GM12878 (cell line): ENCODE measurements around the gene SOSTDC1. TPM values are rescaled to one million over a fixed set of nuclear protein-coding genes. Genes with fewer than 3 reads are reported as not detected.

Experiments
- ATAC-seq: fragments of 200-7000 bp; cut with Tn5 transposase; 3 replicates; pipeline ENCODE4 v1.9.1; 2020; ENCODE audit warnings: mild to moderate bottlenecking, moderate library complexity
- BruUV-seq: library from RNA; stranded (reverse); fragments of 400-500 nt; replicated peaks from 2 replicates; lab custom pipeline; 2021; lab: Mats Ljungman, UMichigan
- CTCF ChIA-PET: fragments of 300-600 bp; sonication (Branson Sonifier 250); formaldehyde crosslinking; extraction: SDS; loops from one replicate; lab custom pipeline; 2021; ENCODE audit warnings: inconsistent platforms; lab: Yijun Ruan, JAX
- POLR2A ChIA-PET: fragments of 350-600 bp; formaldehyde crosslinking; extraction: SDS; loops from one replicate; lab custom pipeline; 2021; ENCODE audit warnings: inconsistent platforms; lab: Charles Lee
- RAD21 ChIA-PET: fragments of 300-600 bp; sonication (Branson Sonifier 250); formaldehyde crosslinking; loops from one replicate; lab custom pipeline; 2023; ENCODE audit warnings: antibody characterized with exemption; ENCODE audit not compliant: unreplicated experiment; lab: Charles Lee
- SMC1A ChIA-PET: fragments of 300-600 bp; sonication (Branson Sonifier 250); formaldehyde crosslinking; loops from one replicate; lab custom pipeline; 2023; ENCODE audit not compliant: unreplicated experiment, uncharacterized antibody; lab: Charles Lee
- DNase-seq: peaks from one replicate; pipeline ENCODE4 v3.0.0-alpha.2; 2011; ENCODE audit warnings: low read depth, low spot score
- FAIRE-seq: peaks from 3 replicates; lab custom pipeline; 2011; peaks lifted over from hg19 to GRCh38; lab: Jason Lieb, UNC
- H2AFZ ChIP-seq: 2 replicates; pipeline ENCODE4 v1.6.0; 2011; ENCODE audit warnings: low read depth, low read length, control low read depth; ENCODE audit not compliant: control insufficient read depth
- H3K27ac ChIP-seq: 2 replicates; pipeline ENCODE4 v1.5.1; 2011; ENCODE audit warnings: control low read depth; ENCODE audit not compliant: control insufficient read depth, insufficient read depth
- H3K27me3 ChIP-seq, 2 experiments: replicated peaks in 1 of 2; 2 replicates each; pipeline versions ENCODE4 v1.6.0 to v1.6.1; 2011; ENCODE audit warnings: low read length in 1 of 2; ENCODE audit not compliant: control insufficient read depth in 2 of 2, insufficient read depth in 2 of 2
- H3K36me3 ChIP-seq, 2 experiments: 2 replicates each; pipeline ENCODE4 v1.5.1; 2011; ENCODE audit warnings: low read length in 1 of 2; ENCODE audit not compliant: control insufficient read depth in 2 of 2, insufficient read depth in 2 of 2
- H3K4me1 ChIP-seq: 2 replicates; pipeline ENCODE4 v1.6.1; 2011; ENCODE audit warnings: mild to moderate bottlenecking, low read length, moderate library complexity, mixed read lengths; ENCODE audit not compliant: control insufficient read depth, insufficient read depth
- H3K4me2 ChIP-seq: 2 replicates; pipeline ENCODE4 v1.6.0; 2011; ENCODE audit warnings: control low read depth; ENCODE audit not compliant: control insufficient read depth, insufficient read depth
- H3K4me3 ChIP-seq: fragments of 200-600 bp; sonication (generic); 2 replicates; pipeline ENCODE4 v1.5.1; 2016
- H3K79me2 ChIP-seq: 2 replicates; pipeline ENCODE4 v1.6.0; 2011; ENCODE audit warnings: low read length; ENCODE audit not compliant: control insufficient read depth, insufficient read depth
- H3K9ac ChIP-seq: 2 replicates; pipeline ENCODE4 v1.8.0; 2011; ENCODE audit warnings: low read length, control low read depth, mixed read lengths; ENCODE audit not compliant: control insufficient read depth, insufficient read depth
- H3K9me3 ChIP-seq: replicated peaks from 3 replicates; pipeline ENCODE4 v1.5.1; 2011; ENCODE audit warnings: mild to moderate bottlenecking, low read length; ENCODE audit not compliant: control insufficient read depth, insufficient read depth
- H4K20me1 ChIP-seq: 2 replicates; pipeline ENCODE4 v1.6.0; 2011; ENCODE audit not compliant: control insufficient read depth, insufficient read depth
- BCLAF1 ChIP-seq: fragments of 450-650 bp; IDR thresholded peaks from 2 replicates; pipeline ENCODE4 v1.6.1; 2017; ENCODE audit warnings: antibody characterized with exemption, mild to moderate bottlenecking, moderate library complexity
- CEBPZ ChIP-seq: fragments of 150-350 bp; IDR thresholded peaks from 2 replicates; pipeline ENCODE4 v1.6.1; 2016; ENCODE audit warnings: low read depth, low read length
- CHD4 ChIP-seq: fragments of 200-600 bp; sonication (generic); IDR thresholded peaks from 2 replicates; pipeline ENCODE4 v1.6.1; 2016; ENCODE audit warnings: mild to moderate bottlenecking
- ETV6 ChIP-seq, 2 experiments: fragments of 450-650 bp in 1 of 2; IDR thresholded peaks in 1 of 2; conservative IDR thresholded peaks in 1 of 2; 2 replicates each; pipeline ENCODE4 v1.6.1; 2014; ENCODE audit warnings: antibody characterized with exemption in 1 of 2, borderline replicate concordance in 1 of 2, low read depth in 1 of 2, mild to moderate bottlenecking in 1 of 2, moderate library complexity in 1 of 2
- KLF5 ChIP-seq: fragments of 450-650 bp; IDR thresholded peaks from 2 replicates; pipeline ENCODE4 v1.6.1; 2014; ENCODE audit warnings: mild to moderate bottlenecking; ENCODE audit not compliant: partially characterized antibody
- MTA2 ChIP-seq: fragments of 450-650 bp; IDR thresholded peaks from 2 replicates; pipeline ENCODE4 v1.6.1; 2016; ENCODE audit warnings: low read depth, mild to moderate bottlenecking, moderate library complexity
- MTA3 ChIP-seq: IDR thresholded peaks from 2 replicates; pipeline ENCODE4 v1.6.1; 2012; ENCODE audit warnings: low read length, inconsistent platforms, borderline replicate concordance
- NFXL1 ChIP-seq: fragments of 450-650 bp; IDR thresholded peaks from 2 replicates; pipeline ENCODE4 v1.6.1; 2017; ENCODE audit warnings: antibody characterized with exemption, mild to moderate bottlenecking, borderline replicate concordance
- NRF1 ChIP-seq: conservative IDR thresholded peaks from 2 replicates; pipeline ENCODE4 v1.6.1; 2011; ENCODE audit warnings: mild to moderate bottlenecking, low read depth, low read length, improper control_type of control experiment
- RB1 ChIP-seq: fragments of 450-650 bp; formaldehyde crosslinking; IDR thresholded peaks from 2 replicates; pipeline ENCODE4 v1.6.1; 2017; ENCODE audit warnings: mild to moderate bottlenecking, borderline replicate concordance
- STAT3 ChIP-seq: IDR thresholded peaks from 2 replicates; pipeline ENCODE4 v1.6.1; 2011; ENCODE audit warnings: low read depth, low read length, improper control_type of control experiment
- ZBTB11 ChIP-seq: fragments of 450-650 bp; formaldehyde crosslinking; IDR thresholded peaks from 2 replicates; pipeline ENCODE4 v1.5.0; 2022; ENCODE audit warnings: mild to moderate bottlenecking, missing genetic modification characterization
- WGBS: methylation state at CpG from one replicate; pipeline ENCODE4 v1.1.6; 2016; ENCODE audit warnings: low lambda C conversion rate; ENCODE audit not compliant: insufficient replicate concordance, insufficient coverage; ENCODE audit errors: missing lambda C conversion rate; 5-methylcytosine and 5-hydroxymethylcytosine counted together
- in situ Hi-C: fragments of 300-500 bp; cut with MboI; formaldehyde crosslinking; loops from 9 replicates; pipeline ENCODE4 v1.14.3; 2018; ENCODE audit warnings: mixed read lengths
- intact Hi-C: fragments of 100-400 bp; cut with micrococcal nuclease; formaldehyde crosslinking; loops from one replicate; pipeline ENCODE4 v1.14.2; 2022; ENCODE audit not compliant: unreplicated experiment
- polyA plus RNA-seq, 11 experiments: library from polyadenylated mRNA; depleted of rRNA in 4 of 11; unstranded in 6 of 11; stranded (reverse) in 5 of 11; fragments of >200 nt; fragmentation: Nextera tagmentation in 4 of 11; fragmentation: Illumina TruSeq in 1 of 11; extraction: Ambion mirVana in 4 of 11; extraction: Trizol in 1 of 11; gene quantifications; 1 replicate in 1 of 11; 2 replicates in 10 of 11; pipeline versions ENCODE4 v1.2.1 to v1.2.3, GENCODE V29; 2011 to 2016; ENCODE audit warnings: inconsistent platforms in 2 of 11, missing spikeins in 2 of 11, low read depth in 1 of 11
- total RNA-seq, 4 experiments: library from RNA; depleted of rRNA in 3 of 4; stranded (reverse); fragments of >200 nt in 3 of 4; fragmentation: Illumina TruSeq in 1 of 4; extraction: Trizol in 1 of 4; gene quantifications; 2 replicates each; pipeline versions ENCODE4 v1.2.1 to v1.2.3, GENCODE V29; 2013 to 2021

Gene SOSTDC1
- total and polyA plus RNA-seq, 10 of the 15 experiments (the other 5 are each of a cell fraction or from before 2014, with no cell fraction given) = not detected

- TF ChIP-seq STAT3 (no peak), MTA2 (no peak), ZBTB11 (CRISPR knock-in tag) (no peak)
- TF ChIP-seq, all 136 proteins: peak for 0
Observed at GRCh38 chr7:16436306-16436705, 29.2 kb downstream of the SOSTDC1 start (continued).

- Histone ChIP-seq H3K4me1 (no peaks in the 10 kb centered on the region), H4K20me1 (no peaks in the 10 kb centered on the region), H3K4me3 (no peak overlapping the region), H3K27ac (no peak overlapping the region), H3K79me2 (no peaks in the 10 kb centered on the region), H3K4me2 (no peak overlapping the region), H3K36me3 (no peaks in the 10 kb centered on the region), H2AFZ (no peak overlapping the region), H3K9me3 (no peaks in the 10 kb centered on the region), H3K9ac (no peak overlapping the region), H3K27me3 (no peaks in the 10 kb centered on the region)
- in situ Hi-C loops (no loop called here), intact Hi-C loops (loop anchor here (2.0 kb wide), 1 partner anchor 131 kb away; no protein-coding TSS in a partner anchor)
- CTCF ChIA-PET = interaction anchor here (0.7 to 6.7 kb wide), 2 partner anchors 131 to 243 kb away, joined by 3 to 46 read pairs; no protein-coding TSS in a partner anchor
- SMC1A ChIA-PET = interaction anchor here (2.6 kb wide), 1 partner anchor 131 kb away, joined by 12 read pairs; no protein-coding TSS in a partner anchor
- DNase-seq (no peak), ATAC-seq (no peak), FAIRE-seq (no peak)
- 38% methylated on average over 2 of the region's 2 CpGs for WGBS
- RAD21 ChIA-PET = interaction anchor here (3.5 kb wide), 1 partner anchor 131 kb away, joined by 19 read pairs; no protein-coding TSS in a partner anchor
- POLR2A ChIA-PET = interaction anchor here (0.6 kb wide), 1 partner anchor 289 kb away, joined by 7 read pairs; no protein-coding TSS in a partner anchor
- BruUV-seq = no TSS peak
- TF ChIP-seq ETV6 (conservative IDR thresholded peaks at IDR 0.05 in 1 of 2, IDR thresholded peaks at IDR 0.05 in 1 of 2; ENCODE audit: borderline replicate concordance in 1 of 2, low read depth in 1 of 2) (no peak), KLF5 (no peak), NFXL1 (no peak), CHD4 (no peak), BCLAF1 (no peak), MTA3 (no peak), RB1 (no peak), NRF1 (no peak), CEBPZ (no peak)
Observed at GRCh38 chr7:16433568-16434122, 31.9 kb downstream of the SOSTDC1 start.
